Measurements from ENCODE around the gene SIGMAR1.

Gene SIGMAR1

GRCh38 chr9:34629491-34629808 is 8.1 kb downstream of the SIGMAR1 start:
- no peak for DNase-seq

- peak; percentile 59 for DNase-seq
Observed at GRCh38 chr9:34628656-34629490, 8.7 kb downstream of the SIGMAR1 start, which contains the start of gene ARID3C. ARID3C (minus strand) TSS chr9:34629066; CDS start chr9:34628014, 1,052 bp downstream.

- DNase-seq: no peak
Observed at GRCh38 chr9:34627716-34628655, 9.6 kb downstream of the SIGMAR1 start.

GRCh38 chr9:34625186-34625486 is 12.5 kb downstream of the SIGMAR1 start:
- no peak for DNase-seq

GRCh38 chr9:34624475-34625185 is 13.0 kb downstream of the SIGMAR1 start:
- DNase-seq: no peak

- no peak for DNase-seq
Observed at GRCh38 chr9:34623374-34624235, 14.0 kb downstream of the SIGMAR1 start.

- DNase-seq: peak; percentile 92
Observed at GRCh38 chr9:34620061-34620994, 17.3 kb downstream of the SIGMAR1 start, which contains the start of gene DCTN3. DCTN3 (minus strand) TSS chr9:34620495; CDS start chr9:34620464, 31 bp downstream.

GRCh38 chr9:34615132-34615531 is 22.5 kb downstream of the SIGMAR1 start:
- DNase-seq: no peak

GRCh38 chr9:34612788-34613390 is 24.7 kb downstream of the SIGMAR1 start:
- peak; percentile 79 for DNase-seq

- DNase-seq: peak; percentile 89
Observed at GRCh38 chr9:34611811-34612787, 25.5 kb downstream of the SIGMAR1 start, which contains the start of gene RPP25L. RPP25L (minus strand) TSS chr9:34612097; CDS start chr9:34611296, 801 bp downstream.

- peak; percentile 16 for DNase-seq
Observed at GRCh38 chr9:34611251-34611810, 26.3 kb downstream of the SIGMAR1 start.

GRCh38 chr9:34610434-34611206 is 27.0 kb downstream of the SIGMAR1 start:
- no peak for DNase-seq

- DNase-seq: no peak
Observed at GRCh38 chr9:34607331-34607730, 30.3 kb downstream of the SIGMAR1 start.

GRCh38 chr9:34606905-34607304 is 30.7 kb downstream of the SIGMAR1 start:
- no peak for DNase-seq

GRCh38 chr9:34606190-34606589 is 31.4 kb downstream of the SIGMAR1 start:
- DNase-seq: no peak

- DNase-seq: peak; percentile 84
Observed at GRCh38 chr9:34603610-34604231, 33.9 kb downstream of the SIGMAR1 start.

GRCh38 chr9:34601937-34602573 is 35.5 kb downstream of the SIGMAR1 start:
- DNase-seq: no peak

All from CD4-positive, alpha-beta T cell treated with Interleukin-6 for 4 hours (primary cell).